Measurements from ENCODE around the gene SCOC. TPM values are rescaled to one million over a fixed set of nuclear protein-coding genes. Genes with fewer than 3 reads are reported as not detected.
"Not testable (repeated sequence)": the region's sequence is repeated elsewhere in the genome, so short reads cannot be mapped to it uniquely, and the experiment has no call there.

The SCOC gene
- total RNA-seq, 2 donors from 2014 or later, result 22.0 to 29.5 TPM

DNA sequence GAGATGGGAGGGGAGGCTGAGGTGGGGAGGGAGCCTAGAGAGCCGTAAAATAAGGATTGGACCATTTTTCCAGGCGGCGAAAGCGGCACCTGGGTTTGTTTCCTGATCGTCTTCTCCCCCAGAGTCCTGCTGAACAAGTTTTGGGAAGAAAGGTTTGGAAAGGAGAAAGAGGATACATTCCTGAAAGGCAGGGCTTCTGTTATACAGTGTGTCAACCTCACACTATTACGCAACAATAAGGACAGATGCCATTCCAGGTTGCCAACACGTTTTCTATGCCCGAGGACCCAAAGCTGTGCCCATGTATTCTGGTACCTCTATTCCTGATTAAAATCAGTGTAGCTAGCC lies 658 bp downstream of the SCOC start:
- Mint-ChIP-seq H3K36me3 (no peaks in the 10 kb centered on the region), H3K27me3 (no peaks in the 10 kb centered on the region), H3K27ac (no peak overlapping the region), H3K4me3 (no peak overlapping the region), H3K4me1 (ENCODE audit: low read depth in 2 of 2) (peaks cover 11 to 18% of the 10 kb centered on the region in 2 donors), H3K9me3 (no peaks in the 10 kb centered on the region)
- ATAC-seq, result no peak
- DNase-seq (ENCODE audit: low spot score), result no peak

DNA sequence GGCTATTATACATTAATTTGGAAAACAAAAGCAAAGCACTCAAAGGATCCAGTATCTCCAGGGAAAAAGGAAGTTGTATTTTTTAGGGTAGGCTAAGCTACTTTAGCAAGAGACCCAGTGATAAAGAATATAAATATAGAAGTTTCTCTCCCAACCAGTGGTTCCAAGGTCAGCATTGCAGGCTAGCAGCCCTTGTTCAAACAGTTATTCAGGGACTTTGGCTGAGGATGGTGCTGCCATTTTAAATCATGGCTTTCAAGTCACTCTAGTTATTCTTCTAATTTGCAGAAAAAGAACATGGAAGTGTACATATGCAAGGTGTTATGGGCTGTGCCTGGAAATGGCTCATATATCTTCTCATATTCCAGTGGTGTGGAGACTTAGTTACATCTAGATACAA lies 9.3 kb downstream of the SCOC start:
- Mint-ChIP-seq H3K4me1 (ENCODE audit: low read depth in 2 of 2) (no peaks in the 10 kb centered on the region), H3K27me3 (no peaks in the 10 kb centered on the region), H3K27ac (no peak overlapping the region), H3K36me3 (no peaks in the 10 kb centered on the region), H3K9me3 (no peaks in the 10 kb centered on the region), H3K4me3 (no peak overlapping the region)
- no peak for ATAC-seq
- no peak for DNase-seq (ENCODE audit: low spot score)

DNA sequence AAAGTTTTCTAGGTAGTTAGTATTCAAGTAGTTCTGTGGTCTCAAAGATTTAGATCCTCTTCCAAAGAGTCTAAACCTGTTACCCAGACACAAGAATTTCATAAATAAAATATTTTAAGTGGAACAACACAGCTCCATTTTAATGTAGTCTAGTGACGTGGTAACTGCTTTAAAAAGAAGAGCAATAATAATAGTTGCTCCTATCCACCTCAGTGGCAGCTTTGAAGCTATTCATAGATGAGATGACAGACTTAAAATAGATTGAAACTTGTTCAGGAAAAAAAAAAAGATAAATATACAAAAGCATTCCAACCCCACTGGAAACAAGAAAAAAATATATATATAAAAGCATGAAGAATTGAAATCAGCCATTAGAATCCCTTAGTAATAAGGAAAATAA lies 14.6 kb downstream of the SCOC start:
- H3K4me3 Mint-ChIP-seq, result no peak overlapping the region
- ATAC-seq (no peak), DNase-seq (ENCODE audit: low spot score) (no peak)
- H3K36me3 Mint-ChIP-seq, result no peaks in the 10 kb centered on the region
- H3K27me3 Mint-ChIP-seq, result peaks cover 3 to 13% of the 10 kb centered on the region in 2 donors
- no peaks in the 10 kb centered on the region for H3K9me3 Mint-ChIP-seq
- H3K27ac Mint-ChIP-seq, result no peak overlapping the region
- no peaks in the 10 kb centered on the region for H3K4me1 Mint-ChIP-seq (ENCODE audit: low read depth in 2 of 2)

DNA sequence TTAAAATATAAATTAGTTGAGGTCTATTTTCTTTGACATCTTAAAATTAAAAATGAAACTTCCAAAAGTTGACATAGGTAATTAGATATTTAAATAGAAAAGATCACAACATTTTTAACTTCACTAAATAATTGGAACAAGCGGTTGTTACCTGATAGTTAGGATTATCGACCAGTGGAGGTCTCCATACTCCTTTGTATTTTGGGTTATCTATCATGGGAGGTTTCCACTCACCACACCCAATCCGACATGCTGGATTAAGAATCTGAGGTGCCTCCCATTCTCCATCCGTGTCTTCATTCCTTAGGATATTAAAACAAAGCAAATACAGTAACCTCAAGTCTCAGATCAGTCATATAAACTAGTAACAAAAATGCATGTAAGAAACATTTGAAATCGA lies 22.2 kb downstream of the SCOC start:
- Mint-ChIP-seq H3K4me1 (ENCODE audit: low read depth in 2 of 2) (no peaks in the 10 kb centered on the region), H3K36me3 (no peaks in the 10 kb centered on the region), H3K27ac (no peak overlapping the region), H3K4me3 (no peak overlapping the region), H3K27me3 (peaks cover 5 to 25% of the 10 kb centered on the region in 2 donors), H3K9me3 (no peaks in the 10 kb centered on the region)
- DNase-seq (ENCODE audit: low spot score) (no peak), ATAC-seq (no peak)

DNA sequence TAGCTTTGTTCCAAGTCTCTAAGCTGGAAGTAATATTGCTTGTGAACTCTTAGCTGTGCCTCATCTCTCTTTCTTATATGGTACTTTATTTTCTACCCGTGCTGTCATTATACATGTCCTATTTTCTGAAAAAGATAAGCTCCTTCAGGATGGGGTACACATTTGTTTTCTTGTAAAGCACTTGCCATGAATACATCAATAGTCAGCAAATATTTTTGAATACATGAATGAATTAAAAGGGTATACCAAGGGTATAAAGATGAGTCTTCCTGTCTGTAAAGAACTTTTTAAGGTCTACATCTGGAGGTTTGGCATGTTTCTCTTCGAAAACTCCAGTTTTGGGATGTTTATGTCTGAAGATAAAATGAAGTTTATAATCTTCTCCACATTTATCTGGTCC lies 26.7 kb downstream of the SCOC start:
- DNase-seq (ENCODE audit: low spot score), result no peak
- ATAC-seq, result no peak
- no peaks in the 10 kb centered on the region for H3K36me3 Mint-ChIP-seq
- H3K4me1 Mint-ChIP-seq (ENCODE audit: low read depth in 2 of 2), result no peaks in the 10 kb centered on the region
- no peak overlapping the region for H3K27ac Mint-ChIP-seq
- no peaks in the 10 kb centered on the region for H3K9me3 Mint-ChIP-seq
- no peak overlapping the region for H3K4me3 Mint-ChIP-seq
- peaks cover 3 to 15% of the 10 kb centered on the region in 2 donors for H3K27me3 Mint-ChIP-seq

DNA sequence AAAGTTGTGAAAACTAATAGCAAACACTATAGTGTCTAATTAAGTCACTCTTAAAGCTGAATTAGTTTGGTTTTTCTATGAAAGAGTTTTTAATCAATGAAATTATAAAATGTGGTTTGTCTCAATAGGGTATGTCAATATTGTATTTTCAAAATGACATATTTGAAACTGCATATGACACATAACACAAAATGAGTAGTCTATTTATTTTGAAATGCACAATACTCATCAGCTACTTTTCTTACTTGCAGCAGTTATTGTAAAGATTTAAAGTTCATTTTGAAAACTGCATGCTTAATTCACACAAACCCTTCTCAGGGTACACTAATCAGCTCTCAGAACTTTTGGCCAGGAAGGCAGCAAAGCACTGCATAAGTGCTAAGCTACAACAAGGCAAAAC lies 32.8 kb downstream of the SCOC start:
- ATAC-seq, result no peak
- H3K27ac Mint-ChIP-seq, result no peak overlapping the region
- DNase-seq (ENCODE audit: low spot score), result no peak
- H3K27me3 Mint-ChIP-seq, result peaks cover 2 to 11% of the 10 kb centered on the region in 2 donors
- no peaks in the 10 kb centered on the region for H3K9me3 Mint-ChIP-seq
- no peak overlapping the region for H3K4me3 Mint-ChIP-seq
- no peaks in the 10 kb centered on the region for H3K36me3 Mint-ChIP-seq
- no peaks in the 10 kb centered on the region for H3K4me1 Mint-ChIP-seq (ENCODE audit: low read depth in 2 of 2)

DNA sequence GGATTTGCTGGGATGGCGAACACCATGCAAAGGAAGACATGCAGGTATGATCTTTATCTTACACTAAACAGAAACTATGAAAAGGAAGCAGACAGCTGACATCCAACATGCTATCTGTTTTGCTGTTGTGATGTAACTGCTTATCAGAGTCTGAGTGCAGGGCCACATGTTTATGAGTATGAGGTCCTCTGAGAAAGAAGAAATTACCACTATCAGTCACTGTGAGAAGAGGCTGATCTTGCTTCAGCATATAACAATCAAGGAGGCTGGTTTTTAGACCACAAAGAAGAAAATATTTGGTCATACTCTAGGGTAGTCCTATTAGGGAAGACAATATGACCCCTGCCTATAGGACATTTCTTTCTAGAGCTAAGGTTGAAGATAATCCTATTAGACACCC lies 35.5 kb downstream of the SCOC start:
- Mint-ChIP-seq H3K27me3 (peaks cover 2 to 18% of the 10 kb centered on the region in 2 donors), H3K4me3 (no peak overlapping the region), H3K4me1 (ENCODE audit: low read depth in 2 of 2) (no peaks in the 10 kb centered on the region), H3K36me3 (no peaks in the 10 kb centered on the region), H3K27ac (no peak overlapping the region), H3K9me3 (no peaks in the 10 kb centered on the region)
- DNase-seq (ENCODE audit: low spot score), result no peak
- no peak for ATAC-seq

DNA sequence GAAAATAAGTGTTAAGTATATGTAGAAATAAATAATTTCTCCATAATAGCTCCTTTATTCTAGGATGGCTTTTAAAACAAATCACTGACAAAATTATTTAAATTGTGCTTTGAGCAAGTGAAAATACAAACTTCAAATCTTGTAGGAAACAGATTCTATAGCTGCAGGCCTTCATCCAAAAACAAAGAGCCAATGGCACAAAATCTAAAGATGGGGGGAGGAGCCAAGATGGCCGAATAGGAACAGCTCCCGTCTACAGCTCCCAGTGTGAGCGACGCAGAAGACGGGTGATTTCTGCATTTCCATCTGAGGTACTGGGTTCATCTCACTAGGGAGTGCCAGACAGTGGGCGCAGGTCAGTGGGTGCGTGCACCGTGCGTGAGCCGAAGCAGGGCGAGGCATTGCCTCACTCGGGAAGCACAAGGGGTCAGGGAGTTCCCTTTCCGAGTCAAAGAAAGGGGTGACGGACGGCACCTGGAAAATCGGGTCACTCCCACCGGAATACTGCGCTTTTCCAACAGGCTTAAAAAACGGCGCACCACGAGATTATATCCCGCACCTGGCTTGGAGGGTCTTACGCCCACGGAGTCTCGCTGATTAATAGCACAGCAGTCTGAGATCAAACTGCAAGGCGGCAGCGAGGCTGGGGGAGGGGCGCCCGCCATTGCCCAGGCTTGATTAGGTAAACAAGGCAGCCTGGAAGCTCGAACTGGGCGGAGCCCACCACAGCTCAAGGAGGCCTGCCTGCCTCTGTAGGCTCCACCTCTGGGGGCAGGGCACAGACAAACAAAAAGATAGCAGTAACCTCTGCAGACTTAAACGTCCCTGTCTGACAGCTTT lies 39.9 kb downstream of the SCOC start:
- ATAC-seq; DNase-seq (ENCODE audit: low spot score); H3K27me3 Mint-ChIP-seq; H3K4me1 Mint-ChIP-seq (ENCODE audit: low read depth in 2 of 2); H3K27ac Mint-ChIP-seq; H3K36me3 Mint-ChIP-seq; H3K4me3 Mint-ChIP-seq; H3K9me3 Mint-ChIP-seq: not testable (repeated sequence)

DNA sequence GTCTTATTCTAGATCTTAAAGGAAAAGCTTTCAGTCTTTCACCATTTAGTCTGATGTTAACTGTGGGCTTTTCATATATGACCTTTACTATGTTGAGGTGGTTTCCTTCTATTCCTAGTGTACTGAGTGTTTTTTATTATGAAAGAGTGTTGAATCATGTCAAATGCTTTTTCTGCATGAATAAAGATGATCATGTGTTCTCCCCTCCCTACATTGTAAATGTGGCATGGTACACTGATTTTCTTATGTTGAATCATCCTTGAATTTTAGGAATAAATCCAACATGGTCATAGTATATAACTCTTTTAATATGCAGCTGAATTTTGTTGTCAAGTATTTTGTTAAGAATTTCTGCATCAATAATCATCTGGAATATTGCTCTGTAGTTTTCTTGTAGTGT lies 49.7 kb downstream of the SCOC start:
- no peak overlapping the region for H3K4me3 Mint-ChIP-seq
- no peak for ATAC-seq
- DNase-seq (ENCODE audit: low spot score), result no peak
- peaks cover 5 to 6% of the 10 kb centered on the region in 2 donors for H3K4me1 Mint-ChIP-seq (ENCODE audit: low read depth in 2 of 2)
- H3K9me3 Mint-ChIP-seq, result no peaks in the 10 kb centered on the region
- no peak overlapping the region for H3K27ac Mint-ChIP-seq
- H3K27me3 Mint-ChIP-seq, result peaks cover 28 to 48% of the 10 kb centered on the region in 2 donors
- H3K36me3 Mint-ChIP-seq, result no peaks in the 10 kb centered on the region

DNA sequence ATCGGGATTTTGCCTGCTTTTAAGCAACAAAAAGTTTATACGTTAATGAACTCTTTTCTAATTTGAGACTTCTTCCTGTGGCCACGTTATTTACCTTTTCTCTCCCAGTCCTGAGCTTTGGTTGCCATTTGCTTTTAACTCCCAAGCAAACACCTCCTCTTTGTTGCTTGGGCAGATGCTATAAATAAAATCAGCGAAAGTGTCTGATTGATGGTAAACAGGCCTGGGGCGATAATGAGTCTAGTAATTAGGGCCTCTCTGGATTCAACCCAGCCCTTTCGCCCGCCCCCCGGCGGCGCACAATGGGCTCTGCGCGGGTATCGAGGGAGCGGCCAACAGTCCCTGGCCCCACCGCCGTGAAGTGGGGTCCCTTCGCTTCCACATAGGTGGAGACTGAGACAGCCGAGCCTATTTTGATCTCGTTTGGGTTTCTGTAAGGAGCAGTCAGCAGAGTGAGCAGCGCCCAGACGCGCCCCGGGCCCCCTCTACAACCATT lies 53.2 kb downstream of the SCOC start:
- Mint-ChIP-seq H3K9me3 (no peaks in the 10 kb centered on the region), H3K27me3 (peaks cover 35 to 58% of the 10 kb centered on the region in 2 donors), H3K36me3 (no peaks in the 10 kb centered on the region), H3K4me1 (ENCODE audit: low read depth in 2 of 2) (peaks cover 5 to 6% of the 10 kb centered on the region in 2 donors), H3K27ac (no peak overlapping the region), H3K4me3 (peak overlapping the region; percentile 49)
- ATAC-seq, result peak in 1 of 2 donors; percentile 51
- DNase-seq (ENCODE audit: low spot score), result no peak

DNA sequence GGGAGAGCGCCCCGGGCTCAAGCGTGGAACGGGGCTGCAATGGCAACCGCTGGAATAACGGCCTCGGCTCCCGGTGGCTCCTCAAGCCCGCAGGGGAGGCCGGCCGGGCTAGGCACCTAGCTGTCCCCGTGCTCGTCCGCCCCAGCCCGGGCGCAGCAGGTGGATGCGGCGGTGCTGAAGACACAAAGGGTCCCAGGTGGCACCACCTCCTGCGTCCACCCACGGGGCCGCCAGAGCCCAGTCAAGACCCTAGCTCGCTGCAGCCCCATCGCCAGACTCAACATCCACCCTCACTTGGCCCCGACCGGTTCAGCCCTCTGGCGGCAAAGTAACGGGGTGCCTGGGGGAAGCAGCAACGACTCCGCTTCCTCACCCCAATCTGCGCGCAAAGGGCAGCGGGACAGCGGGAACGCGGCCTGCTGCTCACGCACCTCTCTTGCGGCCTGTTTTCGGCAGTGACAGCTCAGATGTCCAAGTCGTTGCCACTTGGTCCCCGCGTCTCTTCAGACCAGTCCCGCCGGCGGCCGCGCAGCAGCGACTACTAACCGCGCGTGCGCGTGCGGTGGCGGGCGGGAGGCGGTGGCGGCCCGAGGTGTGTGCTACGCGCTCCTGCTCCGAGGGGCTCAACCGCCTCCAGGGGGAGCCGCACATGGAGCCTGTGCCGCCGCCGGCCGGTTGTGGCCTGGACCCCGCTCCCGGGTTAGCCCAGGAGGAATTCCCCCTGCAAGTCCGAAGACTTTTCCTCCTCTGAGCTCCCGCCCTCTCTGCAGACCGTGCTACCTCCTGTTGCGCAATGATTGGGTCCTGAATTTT lies 53.9 kb downstream of the SCOC start, which contains the start of gene CLGN:
Gene CLGN, minus strand, starts transcription at position 543 of the 813 bp plus-strand sequence. CDS start 14,570 bp downstream, outside the sequence.
- H3K4me3 Mint-ChIP-seq, result peak within 1 kb of the TSS; percentile 89
- no peak within 1 kb of the TSS for H3K27ac Mint-ChIP-seq
- no peaks in the 10 kb centered on the region for H3K36me3 Mint-ChIP-seq
- ATAC-seq (peak; percentile 83 to 86), DNase-seq (ENCODE audit: low spot score) (peak; percentile 73)
- no peaks in the 10 kb centered on the region for H3K9me3 Mint-ChIP-seq
- peaks cover 37 to 58% of the 10 kb centered on the region in 2 donors for H3K27me3 Mint-ChIP-seq
- H3K4me1 Mint-ChIP-seq (ENCODE audit: low read depth in 2 of 2), result peaks cover 5 to 6% of the 10 kb centered on the region in 2 donors

DNA sequence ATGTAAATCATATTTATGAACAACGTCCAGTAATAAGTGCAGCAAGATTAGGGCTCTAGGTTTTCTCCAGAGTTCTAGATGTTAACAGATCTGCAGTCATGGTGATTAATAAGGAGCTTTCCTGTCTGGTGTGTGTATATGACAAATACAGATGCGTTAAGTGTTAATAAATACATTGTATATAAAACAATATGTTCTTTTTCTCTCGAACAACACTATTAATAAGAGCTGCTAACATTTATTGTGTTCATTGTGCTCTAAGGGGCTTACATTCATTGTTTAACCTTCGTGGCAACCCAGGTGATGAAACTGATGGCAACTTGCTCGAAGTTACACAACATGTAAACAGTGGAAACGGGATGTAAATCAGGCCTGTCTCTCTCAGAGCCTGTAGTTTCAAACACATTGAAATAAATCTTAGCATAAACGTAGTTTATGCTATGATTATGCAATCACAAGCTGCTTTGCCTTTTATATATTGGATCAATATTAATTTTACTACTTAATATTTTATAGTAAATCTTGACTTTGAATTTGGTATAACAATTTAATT lies 54.5 kb downstream of the SCOC start:
- H3K27me3 Mint-ChIP-seq, result peaks cover 38 to 61% of the 10 kb centered on the region in 2 donors
- H3K4me3 Mint-ChIP-seq, result peak overlapping the region; percentile 89
- H3K9me3 Mint-ChIP-seq, result no peaks in the 10 kb centered on the region
- ATAC-seq (no peak), DNase-seq (ENCODE audit: low spot score) (no peak)
- no peak overlapping the region for H3K27ac Mint-ChIP-seq
- H3K36me3 Mint-ChIP-seq, result no peaks in the 10 kb centered on the region
- peaks cover 5 to 6% of the 10 kb centered on the region in 2 donors for H3K4me1 Mint-ChIP-seq (ENCODE audit: low read depth in 2 of 2)

Measured in natural killer cell treated with Interleukin-12 subunit alpha and Interleukin-12 subunit beta and Interleukin-15 and Interleukin-18, amount 100 ng/mL, for 72 hours (primary cell).